ENCODE measurements around the gene ARV1. TPM values are rescaled to one million over a fixed set of nuclear protein-coding genes. Genes with fewer than 3 reads are reported as not detected.

ARV1 gene
- 9.5 TPM for total RNA-seq

DNA sequence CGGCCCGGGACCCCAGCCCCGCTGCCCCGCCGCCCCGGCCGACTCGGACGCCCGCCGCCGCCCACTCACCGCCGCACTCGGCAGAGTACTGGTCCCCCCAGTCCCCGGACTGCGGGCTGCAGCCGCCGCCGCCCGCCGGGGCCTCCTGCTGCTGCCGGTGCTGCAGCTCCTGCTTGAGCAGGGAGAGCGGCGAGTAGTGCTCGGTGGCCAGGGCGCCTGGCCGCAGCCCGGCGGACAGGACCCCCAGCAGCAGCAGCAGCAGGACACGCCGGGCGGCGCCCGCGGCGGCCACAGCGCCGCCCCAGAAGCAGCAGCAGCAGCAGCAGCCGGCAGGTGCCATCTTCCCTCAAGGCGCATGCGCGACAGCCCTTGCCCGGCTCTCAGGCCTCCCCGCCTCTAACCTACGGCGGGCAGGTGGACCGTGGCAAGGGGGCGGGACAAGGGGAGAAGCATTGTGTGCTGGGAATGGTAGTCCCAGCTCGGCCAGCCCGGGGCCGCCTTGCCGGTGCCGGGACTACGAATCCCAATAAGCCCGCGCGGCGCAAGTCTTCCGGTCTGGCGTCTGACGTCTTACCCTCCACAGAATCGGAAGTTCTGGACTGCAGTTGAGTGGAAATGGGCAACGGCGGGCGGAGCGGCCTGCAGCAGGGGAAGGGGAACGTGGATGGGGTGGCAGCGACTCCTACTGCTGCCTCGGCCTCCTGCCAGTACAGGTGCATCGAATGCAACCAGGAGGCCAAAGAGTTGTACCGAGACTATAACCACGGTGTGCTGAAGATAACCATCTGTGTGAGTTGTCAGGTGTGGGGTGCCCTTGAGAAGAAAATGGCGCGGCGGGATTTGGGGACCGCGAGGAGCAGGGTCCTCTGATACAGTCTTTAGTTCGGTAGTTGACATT, at the start of gene ARV1, which contains the start of gene TTC13:
Gene ARV1 (plus strand): TSS at position 604 of the 898 bp plus-strand sequence. CDS start 12 bp downstream, at position 616.
Gene TTC13 (minus strand): TSS at position 371 of the 898 bp plus-strand sequence. CDS start 31 bp downstream, at position 340.
- peak; percentile 91 for DNase-seq

DNA sequence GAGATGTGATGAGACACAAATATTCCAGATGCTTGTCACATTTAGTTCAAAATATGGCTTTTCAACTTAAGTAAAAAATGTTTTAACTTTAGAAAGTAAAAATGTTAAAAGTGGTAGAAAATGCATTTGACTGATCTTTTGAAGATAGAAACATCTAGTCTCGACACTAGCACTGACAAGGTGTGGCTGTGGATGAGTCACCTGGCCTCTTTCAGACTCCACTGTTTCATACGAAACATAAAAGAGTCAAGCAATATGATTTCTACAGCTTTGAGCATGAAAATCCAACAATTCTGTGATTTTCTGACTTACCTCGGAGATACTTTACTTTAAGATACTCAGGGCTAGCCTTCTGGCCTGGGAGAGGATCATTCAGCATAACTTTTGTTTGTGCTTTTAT, 47.9 kb upstream of the ARV1 start:
- no peak for DNase-seq

DNA sequence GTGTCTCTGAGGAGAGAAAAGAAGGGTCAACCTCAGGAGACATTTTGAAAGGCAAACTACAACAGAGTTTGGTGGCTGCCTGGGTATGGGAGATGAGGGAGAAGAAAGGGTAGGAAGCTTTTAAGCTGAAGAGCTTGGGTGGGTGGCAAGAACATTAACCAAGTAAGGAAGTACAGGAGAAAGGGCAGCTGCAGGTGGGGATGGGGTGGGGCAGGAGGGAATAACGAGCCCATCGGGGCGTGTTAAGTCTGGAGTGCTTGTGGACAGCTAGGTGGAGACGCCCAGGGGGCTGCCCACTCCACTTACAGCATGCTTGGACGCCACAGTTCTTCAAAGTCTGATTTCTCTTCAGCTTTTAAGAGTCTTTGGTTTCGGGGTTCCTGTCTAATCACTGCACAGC, 43.0 kb upstream of the ARV1 start:
- no peak for DNase-seq

DNA sequence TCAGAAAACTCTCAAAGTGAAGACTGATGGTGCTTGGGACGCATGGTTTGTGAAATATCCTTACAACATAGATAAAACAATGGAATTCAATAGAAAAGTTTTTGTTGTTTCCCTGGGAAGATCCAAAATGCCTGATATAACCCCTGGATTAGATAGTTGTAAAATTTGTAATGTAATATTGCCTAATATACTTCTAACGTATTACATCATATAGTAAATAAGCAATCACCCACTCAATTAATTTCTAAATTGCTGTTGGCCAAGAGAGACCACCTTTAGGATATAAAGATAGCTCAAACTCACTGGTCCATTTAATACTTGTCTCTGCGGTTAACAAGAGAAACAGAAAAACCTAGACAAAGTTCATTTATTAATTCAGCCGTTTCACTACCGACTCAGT, 42.4 kb upstream of the ARV1 start:
- DNase-seq: no peak

DNA sequence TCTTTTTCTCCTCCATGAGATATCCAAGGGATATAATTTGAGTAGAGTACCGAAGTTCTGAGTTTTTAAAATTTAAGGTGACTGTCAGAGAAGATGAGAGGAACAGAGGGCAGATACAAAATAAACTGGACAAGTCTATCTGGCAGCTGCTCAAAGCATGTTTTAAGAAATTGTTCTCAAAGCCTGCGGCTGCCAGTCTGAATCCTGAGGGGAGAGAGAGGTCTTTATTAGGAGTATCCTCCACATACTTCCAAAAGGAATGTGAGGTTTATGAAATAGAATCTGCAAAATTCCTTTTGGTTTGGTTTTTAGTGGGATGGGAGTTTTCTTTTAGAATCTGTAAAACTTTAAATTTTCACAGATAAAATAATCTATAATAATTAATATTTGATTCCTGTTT, 41.5 kb upstream of the ARV1 start:
- no peak for DNase-seq

DNA sequence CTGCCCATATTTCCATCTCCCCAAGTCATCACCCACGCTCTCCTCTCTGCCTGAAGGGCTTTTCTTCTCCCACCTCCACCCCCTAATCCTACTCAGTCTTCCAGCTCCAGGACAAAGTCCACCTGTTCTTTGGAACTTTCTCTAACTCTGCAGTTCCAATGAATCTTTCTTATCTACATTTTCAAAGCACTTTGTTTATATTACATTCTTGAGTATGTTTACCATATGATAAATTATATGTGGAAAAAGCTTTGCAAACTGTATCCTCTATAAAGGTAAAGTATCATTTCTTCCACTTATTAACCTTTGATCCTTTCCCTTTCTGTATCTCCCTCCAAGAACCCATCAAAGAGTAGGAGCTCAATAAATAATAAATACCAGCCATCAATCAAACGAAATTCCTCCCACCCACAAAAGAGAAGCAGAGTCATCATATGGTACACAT, 39.9 kb upstream of the ARV1 start:
- no peak for DNase-seq

DNA sequence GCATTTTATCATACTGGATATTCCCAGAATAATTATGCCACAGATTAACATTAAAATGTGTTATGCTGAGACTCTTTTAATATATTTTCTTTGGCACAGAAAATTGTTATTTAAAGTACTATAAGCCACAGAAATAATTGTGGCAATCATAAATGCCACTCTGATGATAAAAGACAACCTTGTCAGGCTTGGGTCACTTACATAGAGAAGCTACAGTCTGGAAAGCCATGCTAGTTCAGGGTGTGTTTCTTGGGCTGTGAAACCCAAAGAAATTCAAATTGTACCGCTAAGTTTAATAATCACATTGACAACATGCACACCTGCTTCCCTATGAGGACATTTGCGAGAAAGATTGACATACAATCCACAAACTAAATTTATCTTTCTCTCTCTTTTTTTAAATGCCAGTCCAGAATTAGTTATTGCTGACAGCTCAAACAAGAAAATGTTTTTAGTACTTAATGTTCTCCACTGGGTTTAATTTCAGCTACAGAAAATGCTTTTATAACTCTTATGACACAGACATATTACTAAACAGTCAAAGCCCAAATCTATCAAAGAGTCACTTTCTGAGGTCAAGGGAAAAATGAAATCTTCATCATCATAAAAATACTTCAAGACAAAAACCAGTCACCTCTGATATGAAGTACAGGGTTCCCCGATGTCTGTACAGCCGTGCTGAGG, 38.9 kb upstream of the ARV1 start:
- no peak for DNase-seq

DNA sequence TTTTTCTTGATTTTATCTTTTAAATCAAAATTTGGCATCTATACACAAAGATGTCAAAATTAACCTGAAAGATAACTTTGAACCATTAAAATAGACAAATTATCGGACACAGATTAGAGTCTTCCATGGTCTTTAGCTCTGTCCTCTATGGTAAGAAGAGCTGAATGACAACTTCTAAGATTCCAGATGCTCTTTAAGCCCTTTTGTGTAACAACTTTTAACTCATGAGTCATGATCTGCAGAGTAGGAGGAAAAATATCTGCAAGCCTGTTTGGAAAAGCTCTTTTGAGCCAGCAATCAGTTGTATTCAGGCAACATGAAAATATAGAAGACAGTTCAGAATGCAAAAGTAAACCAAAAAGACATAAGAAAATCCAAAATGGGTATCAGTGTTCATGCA, 38.0 kb upstream of the ARV1 start:
- no peak for DNase-seq

DNA sequence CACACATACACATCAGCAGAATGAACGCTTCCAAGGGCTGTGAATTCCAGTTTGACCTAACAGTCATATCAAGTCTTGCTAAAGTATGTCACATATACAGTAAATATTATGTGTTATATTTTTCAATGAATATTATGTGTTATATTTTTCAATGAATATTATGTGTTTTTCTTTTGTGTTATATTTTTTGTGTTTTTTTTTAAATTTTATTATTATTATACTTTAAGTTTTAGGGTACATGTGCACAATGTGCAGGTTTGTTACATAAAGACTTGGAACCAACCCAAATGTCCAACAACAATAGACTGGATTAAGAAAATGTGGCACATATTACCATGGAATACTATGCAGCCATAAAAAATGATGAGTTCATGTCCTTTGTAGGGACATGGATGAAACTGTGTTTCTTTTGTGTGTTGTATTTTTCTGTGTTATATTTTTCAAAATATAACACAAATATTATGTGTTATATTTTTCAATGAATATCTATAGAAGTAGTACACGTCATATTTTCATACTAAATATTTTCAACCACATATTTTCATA, 35.8 kb upstream of the ARV1 start:
- DNase-seq: no peak

DNA sequence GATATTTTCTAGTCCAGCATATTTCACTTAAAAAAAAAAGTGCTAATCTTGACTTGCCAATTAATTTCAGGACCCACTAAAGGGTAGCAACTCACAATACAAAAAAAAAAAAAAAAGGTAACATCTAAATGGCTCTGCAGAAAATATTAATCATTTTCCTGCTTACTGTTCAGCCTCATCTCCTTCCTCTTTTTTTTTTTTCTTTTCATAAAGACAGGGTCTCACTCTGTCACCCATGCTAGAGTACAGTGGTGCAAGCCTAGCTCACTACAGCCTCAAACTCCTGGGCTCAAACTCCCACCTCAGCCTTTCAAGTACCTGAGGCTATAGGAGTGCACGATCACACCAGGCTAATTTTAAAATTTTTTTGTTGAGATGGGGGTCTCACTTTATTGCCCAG, 30.6 kb upstream of the ARV1 start:
- DNase-seq: no peak

DNA sequence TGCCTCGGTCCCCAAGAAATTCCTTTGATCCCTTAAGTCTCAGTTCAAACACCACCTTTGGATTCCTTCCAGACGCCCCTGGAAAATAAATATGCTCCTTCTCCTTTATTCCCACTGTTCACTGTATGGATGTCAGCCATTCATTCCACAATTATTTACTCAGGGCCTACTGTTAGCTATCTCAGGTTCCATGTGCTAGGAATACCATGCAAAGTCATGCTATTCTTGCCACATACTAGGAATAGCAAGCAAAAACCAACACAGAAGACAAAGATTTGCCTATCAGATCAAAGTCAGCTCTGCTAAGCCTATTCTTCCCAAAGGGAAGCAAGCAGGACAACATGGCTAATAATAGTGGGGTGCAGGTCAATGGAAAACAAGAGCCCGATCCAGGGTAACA, 30.0 kb upstream of the ARV1 start:
- no peak for DNase-seq

DNA sequence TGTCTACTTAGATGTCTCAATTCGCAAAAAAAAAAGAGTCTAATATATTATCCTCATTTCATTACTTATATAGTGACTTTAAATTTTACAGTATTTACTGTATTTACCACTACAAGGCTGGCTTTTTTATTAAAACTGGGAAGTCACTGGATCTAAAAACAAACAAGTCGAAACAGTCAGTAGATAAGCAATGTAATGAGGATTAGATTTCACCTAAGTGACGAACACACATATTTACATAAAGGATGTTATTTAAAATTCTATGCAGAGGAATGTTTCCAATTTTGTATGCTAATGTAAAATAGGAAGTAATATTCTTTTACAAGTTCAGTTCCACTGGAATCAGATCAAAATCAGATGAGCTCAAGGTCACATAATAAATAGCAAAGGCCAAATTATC, 28.5 kb upstream of the ARV1 start:
- no peak for DNase-seq

DNA sequence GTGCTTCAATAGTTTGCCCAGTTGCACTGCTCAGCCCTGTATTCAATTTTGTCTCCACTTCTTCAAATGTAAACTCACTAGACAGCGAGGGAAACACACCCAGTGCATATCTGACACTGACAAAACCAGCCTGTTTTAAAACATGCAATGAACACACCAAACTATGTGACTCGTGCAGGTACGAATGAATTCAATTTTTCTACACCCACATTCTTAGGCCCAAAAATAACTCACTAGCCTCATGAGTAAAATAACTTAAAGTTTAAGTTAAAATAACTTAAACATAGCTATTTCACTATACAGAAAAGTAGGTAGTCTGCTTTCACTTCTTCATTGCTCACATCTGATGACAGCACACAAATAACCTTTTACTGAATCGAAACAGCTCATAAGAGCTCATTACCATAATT, 21.3 kb upstream of the ARV1 start:
- DNase-seq: no peak

DNA sequence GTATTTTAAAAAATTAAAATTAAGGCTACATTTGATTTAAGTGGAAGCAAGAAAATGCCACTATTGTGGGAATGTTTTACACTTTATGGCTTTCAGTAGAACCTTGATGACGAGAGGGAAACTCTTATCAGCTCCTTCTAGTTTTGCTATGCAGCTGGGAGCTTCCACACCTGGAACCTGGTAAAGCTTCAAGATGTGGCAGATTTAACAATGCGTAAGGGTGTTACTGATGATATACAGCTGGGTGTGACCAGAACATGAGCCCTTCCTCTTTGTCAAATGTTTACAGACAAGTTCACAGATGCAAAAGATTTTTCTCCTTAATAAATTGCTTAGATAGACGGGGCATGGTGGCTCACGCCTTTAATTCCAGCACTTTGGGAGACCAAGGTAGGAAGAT, 20.5 kb upstream of the ARV1 start:
- no peak for DNase-seq

DNA sequence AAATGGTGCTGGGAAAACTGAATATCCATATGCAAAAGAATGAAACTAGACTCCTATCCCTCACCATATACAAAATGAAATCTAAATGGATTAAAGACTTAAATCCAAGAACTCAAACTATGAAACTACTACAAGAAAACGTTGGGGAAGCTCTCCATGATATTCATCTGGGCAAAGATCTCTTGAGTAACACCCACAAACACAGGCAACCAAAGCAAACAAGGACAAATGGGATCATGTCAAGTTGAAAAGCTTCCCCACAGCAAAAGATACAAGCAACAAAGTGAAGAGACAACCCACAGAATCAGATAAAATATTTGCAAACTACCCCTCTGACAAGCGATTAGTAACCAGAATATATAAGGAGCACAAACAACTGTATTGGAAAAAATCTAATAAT, 14.0 kb upstream of the ARV1 start:
- no peak for DNase-seq

DNA sequence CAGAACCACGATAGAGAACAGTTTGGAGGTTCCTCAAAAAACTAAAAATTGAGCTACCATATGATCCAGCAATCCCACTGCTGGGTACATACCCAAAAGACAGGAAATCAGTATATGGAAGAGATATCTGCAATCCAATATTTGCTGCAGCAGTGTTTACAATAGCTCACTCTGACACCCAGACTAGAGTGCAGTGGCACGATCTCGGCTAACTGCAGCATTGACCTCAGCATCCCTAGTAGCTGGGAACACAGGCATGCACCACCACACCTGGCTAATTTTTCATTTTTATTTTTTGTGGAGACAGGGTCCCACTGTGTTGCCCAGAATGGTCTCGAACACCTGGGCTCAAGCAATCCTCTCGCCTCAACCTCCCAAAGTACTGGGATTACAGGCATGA, 13.4 kb upstream of the ARV1 start:
- DNase-seq: no peak

DNA sequence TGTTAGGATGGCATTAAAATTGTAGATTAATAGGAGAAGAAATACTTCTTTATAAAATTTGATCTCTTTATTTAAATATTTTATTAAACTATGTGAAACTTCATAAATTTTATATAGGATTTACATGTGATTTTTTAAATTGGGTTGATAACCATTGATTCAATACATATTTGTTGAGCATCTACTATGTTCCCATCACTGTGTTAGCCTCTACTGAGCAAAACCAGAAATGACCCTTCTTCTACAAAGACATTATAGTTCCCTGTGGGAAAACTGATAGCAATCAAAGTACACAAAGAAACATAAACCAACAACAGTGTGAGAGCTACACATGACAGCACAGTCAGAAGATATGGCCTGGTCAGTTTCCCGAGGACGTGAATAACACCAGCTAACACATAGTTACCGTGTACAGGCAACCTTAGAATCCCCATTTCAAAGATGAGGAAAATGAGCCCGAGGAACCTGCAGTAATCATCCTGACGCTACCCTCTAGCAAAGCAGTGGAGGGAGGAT, 12.5 kb upstream of the ARV1 start:
- DNase-seq: no peak

DNA sequence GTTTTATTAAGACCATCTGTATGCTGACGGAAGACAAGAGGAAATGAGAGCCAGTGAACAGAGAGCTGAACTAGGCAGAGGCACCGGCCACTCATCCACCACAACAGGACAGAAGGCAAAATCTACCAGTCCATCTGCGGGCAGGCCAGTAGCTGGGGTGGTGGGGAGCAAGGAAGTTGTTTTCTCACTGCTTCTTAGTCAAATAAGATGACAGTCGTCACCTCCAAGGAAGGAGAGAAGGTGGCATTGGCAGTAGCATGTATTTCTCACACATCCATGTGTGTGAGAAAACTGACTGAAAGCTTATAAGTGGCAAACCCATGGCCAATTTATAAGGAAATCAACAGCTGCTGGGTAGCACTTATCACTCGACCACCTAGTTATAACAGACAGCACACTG, 8.5 kb upstream of the ARV1 start:
- no peak for DNase-seq

DNA sequence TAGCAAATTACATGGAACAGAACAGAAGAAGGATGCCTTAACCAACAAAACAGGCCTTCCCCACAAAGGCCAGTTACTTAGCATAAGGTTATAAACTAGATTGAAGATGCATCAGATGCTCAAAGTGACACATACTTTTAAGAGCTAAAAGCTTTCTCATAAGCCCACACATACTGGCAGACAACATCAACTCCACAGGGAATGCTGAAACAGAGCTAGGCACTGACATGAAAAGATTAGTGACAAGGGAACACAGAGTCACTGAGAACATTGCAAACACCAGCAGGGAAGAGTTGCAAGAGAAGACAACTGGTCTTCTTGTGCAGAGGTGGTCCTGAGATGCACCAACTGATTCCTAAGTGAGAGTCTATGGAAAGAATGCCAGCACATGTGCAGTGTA, 7.1 kb upstream of the ARV1 start:
- no peak for DNase-seq

DNA sequence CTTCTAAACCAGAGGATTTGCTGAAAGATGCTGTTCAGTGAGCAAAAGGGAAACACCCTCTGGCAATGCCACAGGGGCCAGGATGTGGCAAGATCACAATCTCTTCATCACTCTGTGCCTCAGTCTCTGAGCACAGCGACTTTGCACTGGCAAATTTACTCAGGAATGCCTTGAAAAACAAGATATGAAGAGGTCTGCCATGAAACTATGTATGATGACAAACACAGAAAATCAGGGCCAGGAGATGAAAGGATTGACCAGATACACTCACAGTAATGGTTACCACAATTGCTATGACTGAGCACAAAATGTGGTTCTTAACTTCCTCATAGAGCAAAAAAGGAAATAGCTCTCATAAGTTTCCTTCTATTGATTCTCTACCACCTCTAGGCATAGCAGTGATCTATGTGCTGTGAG, 6.0 kb upstream of the ARV1 start:
- DNase-seq: no peak

DNA sequence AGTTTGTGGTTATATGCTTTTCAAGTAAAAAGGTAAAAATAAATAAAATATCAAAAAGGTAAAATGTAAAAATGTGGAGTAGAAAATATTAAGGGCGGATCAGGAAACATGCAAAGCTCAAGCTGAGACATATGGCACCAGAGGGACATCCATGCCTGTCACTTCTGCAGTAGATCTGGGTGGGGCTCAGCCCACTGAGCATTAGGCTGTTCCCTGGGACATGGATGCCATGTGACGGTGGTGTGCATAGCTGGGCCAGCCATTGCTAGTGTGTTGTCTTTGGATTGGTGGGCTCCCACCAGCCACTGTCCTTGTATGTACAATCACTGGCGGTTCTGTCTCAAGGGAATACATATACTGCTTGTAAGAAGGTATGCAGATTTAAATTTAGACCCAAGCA, 3.3 kb upstream of the ARV1 start:
- DNase-seq: no peak

DNA sequence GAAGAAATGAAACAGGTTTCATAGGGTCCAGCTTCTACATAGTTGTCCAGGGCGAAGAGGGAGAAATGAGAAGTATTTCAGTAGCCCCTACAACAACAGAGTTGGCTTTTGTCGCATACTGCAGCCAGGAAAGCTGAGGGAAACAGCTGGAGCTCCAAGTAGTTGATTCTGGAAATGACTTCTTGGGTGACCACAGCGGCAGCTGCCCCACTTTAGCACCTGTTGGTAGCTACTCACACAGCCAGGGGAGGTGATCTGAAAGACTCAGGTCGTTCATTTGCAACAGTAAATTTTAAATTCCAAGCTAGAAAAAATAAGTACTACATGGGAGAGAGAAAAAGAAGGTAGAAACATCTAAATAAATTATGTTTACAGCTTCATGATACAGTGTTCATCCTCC, 2.5 kb upstream of the ARV1 start:
- no peak for DNase-seq

All from skin of body (tissue), 2 donors.